Activated CD4-positive, CD25-positive, alpha-beta regulatory T cell treated with anti-CD3 and anti-CD28 coated beads, Interleukin-2, amount 50 U/mL, for 24 hours (primary cell): Measurements from ENCODE around the gene SFN.
"Not testable (repeated sequence)": the region's sequence is repeated elsewhere in the genome, so short reads cannot be mapped to it uniquely, and the experiment has no call there.

Experiments used
- ATAC-seq, 2 donors: fragments of 150-1000 bp; cut with Tn5 transposase; one replicate each; pipeline ENCODE4 v1.10.0; 2021; ENCODE audit warnings: mild to moderate bottlenecking in 1 of 2, moderate library complexity in 1 of 2

SFN gene

GRCh38 chr1:26873097-26873496, 10.1 kb downstream of the SFN start:
- not testable (repeated sequence) for ATAC-seq

- no peak for ATAC-seq
Observed at GRCh38 chr1:26874896-26875295, 11.9 kb downstream of the SFN start.

GRCh38 chr1:26877326-26877725, 14.4 kb downstream of the SFN start:
- ATAC-seq, result no peak

GRCh38 chr1:26879793-26880192, 16.8 kb downstream of the SFN start:
- no peak for ATAC-seq

- not testable (repeated sequence) for ATAC-seq
Observed at GRCh38 chr1:26881611-26882010, 18.7 kb downstream of the SFN start.

- ATAC-seq, result no peak
Observed at GRCh38 chr1:26882696-26883463, 19.9 kb downstream of the SFN start.

- ATAC-seq, result no peak
Observed at GRCh38 chr1:26887125-26887524, 24.2 kb downstream of the SFN start.

- no peak for ATAC-seq
Observed at GRCh38 chr1:26888231-26888630, 25.3 kb downstream of the SFN start.

GRCh38 chr1:26889551-26890466, 26.9 kb downstream of the SFN start, which contains the start of gene GPN2:
TSS of gene GPN2 (minus strand) at chr1:26890283. CDS start at chr1:26890096, 187 bp downstream.
- ATAC-seq, result peak; percentile 97 to 98

- peak; percentile 30 to 36 for ATAC-seq
Observed at GRCh38 chr1:26890467-26890796, 27.5 kb downstream of the SFN start.

- no peak for ATAC-seq
Observed at GRCh38 chr1:26894263-26894662, 31.3 kb downstream of the SFN start.

- no peak for ATAC-seq
Observed at GRCh38 chr1:26897351-26897750, 34.4 kb downstream of the SFN start.

- ATAC-seq, result peak; percentile 89 to 90
Observed at GRCh38 chr1:26900001-26900814, 37.3 kb downstream of the SFN start, which contains the start of gene GPATCH3. TSS of gene GPATCH3 (minus strand) at chr1:26900467. CDS start at chr1:26900442, 25 bp downstream.

GRCh38 chr1:26900815-26901511, 38.0 kb downstream of the SFN start:
- no peak for ATAC-seq

- no peak for ATAC-seq
Observed at GRCh38 chr1:26907071-26907917, 44.3 kb downstream of the SFN start.

GRCh38 chr1:26909951-26910342, 47.0 kb downstream of the SFN start:
- ATAC-seq, result no peak

- no peak for ATAC-seq
Observed at GRCh38 chr1:26910343-26911160, 47.6 kb downstream of the SFN start.

- no peak for ATAC-seq
Observed at GRCh38 chr1:26911399-26912146, 48.6 kb downstream of the SFN start.

- ATAC-seq, result no peak
Observed at GRCh38 chr1:26912147-26912490, 49.2 kb downstream of the SFN start.

- ATAC-seq, result no peak
Observed at GRCh38 chr1:26913389-26913753, 50.4 kb downstream of the SFN start.
